Embryonic facial prominence (tissue), 1 donor: ENCODE results near the gene AQP9.

Experiments used
- DNase-seq: peaks from one replicate; pipeline ENCODE4 v3.0.0-alpha.2; 2016; ENCODE audit errors: extremely low spot score

Gene AQP9

GRCh38 chr15:58139989-58140522 lies 1.9 kb downstream of the AQP9 start:
- no peak for DNase-seq

GRCh38 chr15:58141894-58142293 lies 3.7 kb downstream of the AQP9 start:
- DNase-seq, result no peak

- DNase-seq, result no peak
Observed at GRCh38 chr15:58142827-58143461, 4.8 kb downstream of the AQP9 start.

GRCh38 chr15:58145606-58146005 lies 7.4 kb downstream of the AQP9 start:
- DNase-seq, result no peak

- no peak for DNase-seq
Observed at GRCh38 chr15:58146211-58146610, 8.0 kb downstream of the AQP9 start.

GRCh38 chr15:58146749-58147148 lies 8.6 kb downstream of the AQP9 start:
- no peak for DNase-seq

GRCh38 chr15:58147171-58147611 lies 9.0 kb downstream of the AQP9 start:
- DNase-seq, result no peak

GRCh38 chr15:58148120-58148519 lies 9.9 kb downstream of the AQP9 start:
- no peak for DNase-seq

- no peak for DNase-seq
Observed at GRCh38 chr15:58148633-58149445, 10.7 kb downstream of the AQP9 start.

- no peak for DNase-seq
Observed at GRCh38 chr15:58154769-58155168, 16.6 kb downstream of the AQP9 start.

GRCh38 chr15:58159827-58160386 lies 21.7 kb downstream of the AQP9 start:
- DNase-seq, result no peak

GRCh38 chr15:58161436-58161930 lies 23.3 kb downstream of the AQP9 start:
- DNase-seq, result no peak

- DNase-seq, result no peak
Observed at GRCh38 chr15:58163985-58164384, 25.8 kb downstream of the AQP9 start.

GRCh38 chr15:58164926-58165325 lies 26.7 kb downstream of the AQP9 start:
- DNase-seq, result no peak

GRCh38 chr15:58165661-58166060 lies 27.5 kb downstream of the AQP9 start:
- no peak for DNase-seq

- no peak for DNase-seq
Observed at GRCh38 chr15:58167095-58167691, 29.0 kb downstream of the AQP9 start.

- DNase-seq, result no peak
Observed at GRCh38 chr15:58169934-58170333, 31.8 kb downstream of the AQP9 start.

GRCh38 chr15:58171476-58172061 lies 33.4 kb downstream of the AQP9 start:
- DNase-seq, result no peak

GRCh38 chr15:58174709-58175108 lies 36.5 kb downstream of the AQP9 start:
- no peak for DNase-seq

- no peak for DNase-seq
Observed at GRCh38 chr15:58175955-58176354, 37.8 kb downstream of the AQP9 start.

- DNase-seq, result no peak
Observed at GRCh38 chr15:58178668-58179067, 40.5 kb downstream of the AQP9 start.

GRCh38 chr15:58179206-58179605 lies 41.0 kb downstream of the AQP9 start:
- no peak for DNase-seq
